Measurements from ENCODE around the gene PTGER4.
"Not testable (repeated sequence)": the region's sequence is repeated elsewhere in the genome, so short reads cannot be mapped to it uniquely, and the experiment has no call there.

The PTGER4 gene

GRCh38 chr5:40714001-40714400 lies 34.3 kb downstream of the PTGER4 start:
- no peak for DNase-seq
- Histone ChIP-seq H3K9me3 (ENCODE audit: severe bottlenecking) (peaks cover 3% of the 10 kb centered on the region), H3K36me3 (no peaks in the 10 kb centered on the region), H3K27me3 (ENCODE audit: insufficient read depth, low read depth, severe bottlenecking) (no peaks in the 10 kb centered on the region), H3K4me3 (ENCODE audit: low read depth, low read length) (no peak overlapping the region), H3K27ac (no peak overlapping the region)
- TF ChIP-seq, protein P1, sequence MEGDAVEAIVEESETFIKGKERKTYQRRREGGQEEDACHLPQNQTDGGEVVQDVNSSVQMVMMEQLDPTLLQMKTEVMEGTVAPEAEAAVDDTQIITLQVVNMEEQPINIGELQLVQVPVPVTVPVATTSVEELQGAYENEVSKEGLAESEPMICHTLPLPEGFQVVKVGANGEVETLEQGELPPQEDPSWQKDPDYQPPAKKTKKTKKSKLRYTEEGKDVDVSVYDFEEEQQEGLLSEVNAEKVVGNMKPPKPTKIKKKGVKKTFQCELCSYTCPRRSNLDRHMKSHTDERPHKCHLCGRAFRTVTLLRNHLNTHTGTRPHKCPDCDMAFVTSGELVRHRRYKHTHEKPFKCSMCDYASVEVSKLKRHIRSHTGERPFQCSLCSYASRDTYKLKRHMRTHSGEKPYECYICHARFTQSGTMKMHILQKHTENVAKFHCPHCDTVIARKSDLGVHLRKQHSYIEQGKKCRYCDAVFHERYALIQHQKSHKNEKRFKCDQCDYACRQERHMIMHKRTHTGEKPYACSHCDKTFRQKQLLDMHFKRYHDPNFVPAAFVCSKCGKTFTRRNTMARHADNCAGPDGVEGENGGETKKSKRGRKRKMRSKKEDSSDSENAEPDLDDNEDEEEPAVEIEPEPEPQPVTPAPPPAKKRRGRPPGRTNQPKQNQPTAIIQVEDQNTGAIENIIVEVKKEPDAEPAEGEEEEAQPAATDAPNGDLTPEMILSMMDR (IDR thresholded peaks at IDR 0.05; ENCODE audit: low read depth, low read length): no peak

- H3K4me3 ChIP-seq (ENCODE audit: low read depth, low read length): no peak overlapping the region
- no peak for DNase-seq
- H3K9me3 ChIP-seq (ENCODE audit: severe bottlenecking): no peaks in the 10 kb centered on the region
- peaks cover 3% of the 10 kb centered on the region; the same call in 1 of the 2 replicates for H3K36me3 ChIP-seq
- TF ChIP-seq, protein P1 (IDR thresholded peaks at IDR 0.05; ENCODE audit: low read depth, low read length): peak; percentile 31; the same call in 1 of the 2 replicates
- no peaks in the 10 kb centered on the region for H3K27me3 ChIP-seq (ENCODE audit: insufficient read depth, low read depth, severe bottlenecking)
- no peak overlapping the region for H3K27ac ChIP-seq
Measured at GRCh38 chr5:40716000-40716399, 36.3 kb downstream of the PTGER4 start.

DNA sequence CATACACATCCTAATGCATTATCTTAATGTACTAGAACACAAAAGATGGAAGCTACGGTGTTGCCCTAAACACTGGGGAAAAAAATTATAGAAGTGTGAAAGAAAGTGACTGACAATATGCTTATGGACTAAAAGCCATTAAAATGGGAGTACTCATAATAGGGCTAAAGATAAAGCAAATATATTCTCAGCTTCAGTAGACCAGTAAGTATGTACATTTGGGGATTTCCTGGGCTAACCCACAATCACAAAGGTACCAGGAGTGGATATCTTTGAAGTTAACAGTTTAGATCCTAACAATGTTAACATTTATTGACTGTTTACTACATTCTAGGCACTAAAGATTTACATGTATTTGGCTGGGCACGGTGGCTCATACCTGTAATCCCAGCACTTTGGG lies 36.9 kb downstream of the PTGER4 start:
- no peak for DNase-seq
- Histone ChIP-seq H3K27me3 (ENCODE audit: insufficient read depth, low read depth, severe bottlenecking) (no peaks in the 10 kb centered on the region), H3K9me3 (ENCODE audit: severe bottlenecking) (no peaks in the 10 kb centered on the region), H3K36me3 (peaks cover 3% of the 10 kb centered on the region; the same call in 1 of the 2 replicates), H3K4me3 (ENCODE audit: low read depth, low read length) (no peak overlapping the region), H3K27ac (no peak overlapping the region)
- TF ChIP-seq, protein P1 (IDR thresholded peaks at IDR 0.05; ENCODE audit: low read depth, low read length): no peak

DNA sequence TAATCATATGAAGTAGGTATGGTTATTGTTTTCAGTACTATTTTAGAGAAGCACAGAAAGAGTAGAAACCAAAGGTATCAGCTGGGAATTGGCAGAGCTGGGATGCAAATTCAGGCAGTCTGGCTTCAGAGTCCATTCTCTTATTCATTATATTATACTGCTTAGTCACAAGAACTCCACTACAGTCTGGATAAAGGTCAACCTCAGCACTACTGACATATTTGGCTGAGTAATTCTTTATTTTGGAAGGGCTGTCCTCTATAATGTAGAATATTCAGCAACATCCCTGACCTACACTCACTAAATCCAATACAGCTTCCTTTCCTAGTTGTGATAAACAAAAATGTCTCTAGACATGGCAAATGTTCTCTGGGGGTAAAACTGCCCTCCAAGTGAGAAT lies 37.6 kb downstream of the PTGER4 start:
- no peak overlapping the region for H3K4me3 ChIP-seq (ENCODE audit: low read depth, low read length)
- peaks cover 3% of the 10 kb centered on the region; the same call in 1 of the 2 replicates for H3K36me3 ChIP-seq
- TF ChIP-seq, protein P1 (IDR thresholded peaks at IDR 0.05; ENCODE audit: low read depth, low read length): no peak
- no peak for DNase-seq
- no peaks in the 10 kb centered on the region for H3K27me3 ChIP-seq (ENCODE audit: insufficient read depth, low read depth, severe bottlenecking)
- no peak overlapping the region for H3K27ac ChIP-seq
- H3K9me3 ChIP-seq (ENCODE audit: severe bottlenecking): peaks cover 4% of the 10 kb centered on the region

DNA sequence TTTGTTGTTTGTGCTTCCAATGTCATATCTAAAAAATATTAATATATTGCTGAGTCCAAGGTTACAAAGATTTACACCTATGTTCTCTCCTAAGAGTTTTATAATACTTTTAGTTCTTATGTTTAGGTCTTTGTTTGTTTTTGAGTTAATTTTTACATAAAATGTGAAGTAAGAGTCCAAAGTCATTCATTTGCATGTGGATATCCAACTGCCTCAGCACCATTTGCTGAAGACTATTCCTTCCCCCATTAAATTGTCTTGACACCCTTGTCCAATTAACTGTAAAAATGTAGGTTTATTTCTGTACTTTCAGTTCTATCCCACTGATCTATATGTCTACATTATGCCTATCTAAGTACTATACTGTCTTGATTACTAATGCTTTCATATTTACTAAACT lies 40.4 kb downstream of the PTGER4 start:
- H3K9me3 ChIP-seq (ENCODE audit: severe bottlenecking): peaks cover 4% of the 10 kb centered on the region
- H3K27ac ChIP-seq: no peak overlapping the region
- H3K27me3 ChIP-seq (ENCODE audit: insufficient read depth, low read depth, severe bottlenecking): no peaks in the 10 kb centered on the region
- TF ChIP-seq, protein P1 (IDR thresholded peaks at IDR 0.05; ENCODE audit: low read depth, low read length): no peak
- DNase-seq: no peak
- no peak overlapping the region for H3K4me3 ChIP-seq (ENCODE audit: low read depth, low read length)
- peaks cover 8% of the 10 kb centered on the region; the same call in 1 of the 2 replicates for H3K36me3 ChIP-seq

- not testable (repeated sequence) for H3K27me3 ChIP-seq (ENCODE audit: insufficient read depth, low read depth, severe bottlenecking); DNase-seq
Measured at GRCh38 chr5:40722497-40722911, 42.8 kb downstream of the PTGER4 start.

More at GRCh38 chr5:40722497-40722911, 42.8 kb downstream of the PTGER4 start:
- H3K9me3 ChIP-seq (ENCODE audit: severe bottlenecking); H3K36me3 ChIP-seq; H3K27ac ChIP-seq; H3K4me3 ChIP-seq (ENCODE audit: low read depth, low read length): not testable (repeated sequence)
